ACC112 (cell line): ENCODE data around the gene TRIML2.

ENCODE experiments used
- H2AFZ ChIP-seq: fragments of 200-600 bp; sonication (generic); one replicate; pipeline ENCODE4 v1.6.0; 2017; ENCODE audit warnings: antibody characterized with exemption, low read length; ENCODE audit not compliant: unreplicated experiment
- H3K27ac ChIP-seq: fragments of 200-600 bp; sonication (generic); 2 replicates; pipeline ENCODE4 v1.5.1; 2014; ENCODE audit warnings: low read depth, mild to moderate bottlenecking, antibody characterized with exemption, low read length, moderate library complexity
- H3K27me3 ChIP-seq: fragments of 200-600 bp; sonication (generic); 2 replicates; pipeline ENCODE4 v1.6.1; 2014; ENCODE audit warnings: mild to moderate bottlenecking, antibody characterized with exemption, low read length, moderate library complexity, mixed read lengths; ENCODE audit not compliant: insufficient read depth
- H3K36me3 ChIP-seq: fragments of 200-600 bp; sonication (generic); 2 replicates; pipeline ENCODE4 v1.6.1; 2016; ENCODE audit warnings: mild to moderate bottlenecking, antibody characterized with exemption, low read length, moderate library complexity, mixed read lengths; ENCODE audit not compliant: insufficient read depth
- H3K4me1 ChIP-seq: fragments of 200-600 bp; sonication (generic); one replicate; pipeline ENCODE4 v1.6.1; 2016; ENCODE audit warnings: low read length, mixed read lengths; ENCODE audit not compliant: insufficient read depth, unreplicated experiment, control insufficient read depth
- H3K4me3 ChIP-seq: fragments of 200-600 bp; sonication (generic); 2 replicates; pipeline ENCODE4 v1.5.1; 2014; ENCODE audit warnings: mild to moderate bottlenecking, low read depth, low read length
- H3K79me2 ChIP-seq: fragments of 200-600 bp; sonication (generic); one replicate; pipeline ENCODE4 v1.6.0; 2016; ENCODE audit warnings: low read length; ENCODE audit not compliant: control insufficient read depth, unreplicated experiment, insufficient read depth

Gene TRIML2

DNA sequence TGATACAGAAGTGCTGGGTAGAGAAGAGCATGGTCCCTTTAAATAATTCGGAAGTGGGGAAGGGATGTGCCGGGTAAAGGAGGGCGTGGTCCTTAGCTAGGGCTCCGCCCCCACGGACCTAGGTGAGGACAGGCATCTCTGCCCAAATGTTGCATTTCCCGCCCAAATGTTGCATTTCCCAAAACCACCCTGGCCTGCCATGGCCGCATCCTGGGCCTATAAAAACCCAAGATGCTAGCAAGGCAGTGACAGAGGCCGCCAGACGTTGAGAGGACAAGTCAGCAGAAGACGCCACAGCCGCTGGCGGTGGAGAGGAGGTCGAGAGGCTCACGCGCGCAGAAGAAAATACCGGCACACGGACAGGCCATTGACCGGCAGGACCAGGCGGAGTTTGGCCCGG is 67.7 kb downstream of the TRIML2 start:
- H3K4me1 ChIP-seq, result no peaks in the 10 kb centered on the region
- no peaks in the 10 kb centered on the region for H3K36me3 ChIP-seq
- no peaks in the 10 kb centered on the region for H3K27me3 ChIP-seq
- H2AFZ ChIP-seq, result no peak overlapping the region
- no peaks in the 10 kb centered on the region for H3K79me2 ChIP-seq
- no peak overlapping the region for H3K27ac ChIP-seq
- H3K4me3 ChIP-seq, result no peak overlapping the region
